Measurements from ENCODE around the gene DYRK4.

DNA sequence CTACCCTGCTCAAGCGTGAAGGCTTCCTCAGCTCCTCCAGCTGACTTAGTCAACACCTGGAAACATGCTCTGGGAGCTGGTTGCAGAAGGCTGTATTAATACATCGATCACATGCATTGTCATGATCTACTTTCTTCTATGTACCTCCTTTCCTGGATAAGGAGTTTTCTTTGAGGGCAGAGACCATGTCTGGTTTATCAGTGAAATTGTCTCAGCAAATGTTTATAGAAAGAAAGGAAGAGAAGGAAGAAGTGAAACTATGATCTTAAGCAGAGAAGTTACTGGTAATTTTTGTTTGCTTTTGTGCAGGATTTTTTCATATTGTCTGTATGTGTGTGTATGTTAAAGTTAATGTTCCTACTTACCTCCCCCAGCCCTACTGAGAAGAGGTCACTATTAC is 4.5 kb downstream of the DYRK4 start:
- TF ChIP-seq, protein P1, sequence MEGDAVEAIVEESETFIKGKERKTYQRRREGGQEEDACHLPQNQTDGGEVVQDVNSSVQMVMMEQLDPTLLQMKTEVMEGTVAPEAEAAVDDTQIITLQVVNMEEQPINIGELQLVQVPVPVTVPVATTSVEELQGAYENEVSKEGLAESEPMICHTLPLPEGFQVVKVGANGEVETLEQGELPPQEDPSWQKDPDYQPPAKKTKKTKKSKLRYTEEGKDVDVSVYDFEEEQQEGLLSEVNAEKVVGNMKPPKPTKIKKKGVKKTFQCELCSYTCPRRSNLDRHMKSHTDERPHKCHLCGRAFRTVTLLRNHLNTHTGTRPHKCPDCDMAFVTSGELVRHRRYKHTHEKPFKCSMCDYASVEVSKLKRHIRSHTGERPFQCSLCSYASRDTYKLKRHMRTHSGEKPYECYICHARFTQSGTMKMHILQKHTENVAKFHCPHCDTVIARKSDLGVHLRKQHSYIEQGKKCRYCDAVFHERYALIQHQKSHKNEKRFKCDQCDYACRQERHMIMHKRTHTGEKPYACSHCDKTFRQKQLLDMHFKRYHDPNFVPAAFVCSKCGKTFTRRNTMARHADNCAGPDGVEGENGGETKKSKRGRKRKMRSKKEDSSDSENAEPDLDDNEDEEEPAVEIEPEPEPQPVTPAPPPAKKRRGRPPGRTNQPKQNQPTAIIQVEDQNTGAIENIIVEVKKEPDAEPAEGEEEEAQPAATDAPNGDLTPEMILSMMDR (IDR thresholded peaks at IDR 0.05) = no peak
- TF ChIP-seq POLR2AphosphoS5 (IDR thresholded peaks at IDR 0.05; ENCODE audit: insufficient read depth in 1 of 2, low read depth in 1 of 2) = no peak
